HepG2 (cell line): Measurements from ENCODE around the gene CDH23. TPM values are rescaled to one million over a fixed set of nuclear protein-coding genes. Genes with fewer than 3 reads are reported as not detected.

Experiments used
- ATAC-seq: fragments of 200-7000 bp; cut with Tn5 transposase; 3 replicates; pipeline ENCODE4 v1.9.1; 2020; ENCODE audit warnings: mild to moderate bottlenecking, moderate library complexity
- BruUV-seq: library from RNA; stranded (reverse); fragments of 400-500 nt; replicated peaks from 2 replicates; lab custom pipeline; 2021; lab: Mats Ljungman, UMichigan
- CTCF ChIA-PET: fragments of 300-600 bp; formaldehyde crosslinking; extraction: SDS; loops from one replicate; lab custom pipeline; 2021; ENCODE audit warnings: low total read pairs, inconsistent platforms, low intra/inter-chr PET ratio; lab: Yijun Ruan, JAX
- POLR2A ChIA-PET: fragments of 350-600 bp; sonication (Branson Sonifier 250); formaldehyde crosslinking; loops from one replicate; lab custom pipeline; 2020; ENCODE audit warnings: antibody characterized with exemption, inconsistent platforms; lab: Yijun Ruan, JAX
- DNase-seq: peaks from one replicate; pipeline ENCODE4 v3.0.0-alpha.2; 2015; ENCODE audit warnings: low spot score
- FAIRE-seq: peaks from 3 replicates; lab custom pipeline; 2011; peaks lifted over from hg19 to GRCh38; lab: Jason Lieb, UNC
- H2AFZ ChIP-seq: one replicate; pipeline ENCODE4 v1.6.1; 2011; ENCODE audit warnings: low read length, inconsistent platforms
- H3K27ac ChIP-seq: fragments of 300-600 bp; 3 replicates; pipeline ENCODE4 v1.8.0; 2011; ENCODE audit warnings: mixed run types, mild to moderate bottlenecking, mixed read lengths, low read length, inconsistent platforms; ENCODE audit not compliant: insufficient read depth; ENCODE audit errors: extremely low read length
- H3K27me3 ChIP-seq, 2 experiments: fragments of 200-600 bp in 1 of 2; 2 replicates in 1 of 2; 3 replicates in 1 of 2; pipeline versions ENCODE4 v1.6.0 to v1.8.0; 2011; ENCODE audit warnings: low read length in 2 of 2, mild to moderate bottlenecking in 2 of 2, moderate library complexity in 2 of 2, inconsistent platforms in 1 of 2; ENCODE audit not compliant: insufficient read depth in 2 of 2, control insufficient read depth in 1 of 2
- H3K36me3 ChIP-seq, 2 experiments: fragments of 200-600 bp in 1 of 2; replicated peaks in 1 of 2; 2 replicates in 1 of 2; 3 replicates in 1 of 2; pipeline versions ENCODE4 v1.5.1 to v1.8.0; 2011; ENCODE audit warnings: low read length in 2 of 2, inconsistent platforms in 1 of 2; ENCODE audit not compliant: insufficient read depth in 2 of 2, control insufficient read depth in 1 of 2
- H3K4me1 ChIP-seq: 2 replicates; pipeline ENCODE4 v1.5.1; 2012; ENCODE audit warnings: low read length, inconsistent platforms; ENCODE audit not compliant: insufficient read depth
- H3K4me2 ChIP-seq: 2 replicates; pipeline ENCODE4 v1.6.0; 2011; ENCODE audit warnings: low read depth, low read length, inconsistent platforms
- H3K4me3 ChIP-seq, 3 experiments: fragments of 200-600 bp in 1 of 3; sonication (generic), shearing (Covaris generic) in 1 of 3; replicated peaks in 1 of 3; 2 replicates each; pipeline ENCODE4 v1.5.1; 2011 to 2016; ENCODE audit warnings: low read length in 3 of 3, inconsistent platforms in 2 of 3, low read depth in 2 of 3, mild to moderate bottlenecking in 2 of 3, control low read depth in 1 of 3, mixed read lengths in 1 of 3; ENCODE audit not compliant: insufficient read depth in 1 of 3
- H3K79me2 ChIP-seq: one replicate; pipeline ENCODE4 v1.6.1; 2011; ENCODE audit warnings: low read length, inconsistent platforms; ENCODE audit not compliant: insufficient read depth
- H3K9ac ChIP-seq: 2 replicates; pipeline ENCODE4 v1.6.0; 2011; ENCODE audit warnings: mild to moderate bottlenecking, low read depth, low read length, inconsistent platforms; ENCODE audit not compliant: insufficient read depth
- H3K9me3 ChIP-seq: 2 replicates; pipeline ENCODE4 v1.5.1; 2012; ENCODE audit warnings: mild to moderate bottlenecking, low read length
- H4K20me1 ChIP-seq: 2 replicates; pipeline ENCODE4 v1.6.0; 2011; ENCODE audit warnings: inconsistent platforms, mild to moderate bottlenecking, low read length, moderate library complexity; ENCODE audit not compliant: insufficient read depth
- EED ChIP-seq: sonication (generic); formaldehyde crosslinking; IDR thresholded peaks from 2 replicates; pipeline ENCODE4 v1.5.0; 2020; ENCODE audit warnings: mild to moderate bottlenecking, missing genetic modification reagents
- EHMT2 ChIP-seq: fragments of 200-600 bp; sonication (generic); IDR thresholded peaks from 2 replicates; pipeline ENCODE4 v1.7.0; 2017; ENCODE audit warnings: antibody characterized with exemption, low read depth, low read length, borderline replicate concordance
- KLF11 ChIP-seq: IDR thresholded peaks from 2 replicates; pipeline ENCODE4 v1.6.1; 2016; ENCODE audit warnings: missing compliant biosample characterization
- NFE2L2 ChIP-seq: fragments of 150-350 bp; IDR thresholded peaks from 2 replicates; pipeline ENCODE4 v1.6.1; 2014; ENCODE audit warnings: low read length
- ZNF121 ChIP-seq: sonication (generic); formaldehyde crosslinking; IDR thresholded peaks from 2 replicates; pipeline ENCODE4 v1.5.0; 2020; ENCODE audit warnings: mild to moderate bottlenecking, missing genetic modification reagents
- ZNF550 ChIP-seq: sonication (generic); formaldehyde crosslinking; IDR thresholded peaks from 2 replicates; pipeline ENCODE4 v1.4.0; 2020; ENCODE audit warnings: mild to moderate bottlenecking, missing genetic modification reagents, borderline replicate concordance
- ZNF776 ChIP-seq: sonication (generic); formaldehyde crosslinking; IDR thresholded peaks from 2 replicates; pipeline ENCODE4 v1.4.0; 2020; ENCODE audit warnings: mild to moderate bottlenecking, missing genetic modification reagents
- WGBS: methylation state at CpG from one replicate; pipeline ENCODE4 v1.1.6; 2017; ENCODE audit warnings: low lambda C conversion rate; 5-methylcytosine and 5-hydroxymethylcytosine counted together
- in situ Hi-C: cut with HindIII; loops from 2 replicates; pipeline ENCODE4 v1.10.0; 2017; ENCODE audit warnings: low pct_unique_long_range_greater_than_20kb; ENCODE audit not compliant: extremely low pct_ligation_motif_present
- intact Hi-C: fragments of 100-400 bp; cut with micrococcal nuclease; formaldehyde crosslinking; loops from one replicate; pipeline ENCODE4 v1.10.0; 2022; ENCODE audit not compliant: unreplicated experiment
- polyA plus RNA-seq, 8 experiments: library from polyadenylated mRNA; depleted of rRNA in 3 of 8; stranded (reverse) in 7 of 8; unstranded in 1 of 8; fragments of >200 nt; fragmentation: Illumina TruSeq in 4 of 8; extraction: Trizol in 4 of 8; gene quantifications; 2 replicates each; pipeline versions ENCODE4 v1.2.1 to v1.2.3, GENCODE V29; 2011 to 2016; ENCODE audit warnings: low read depth in 4 of 8, missing spikeins in 1 of 8, mixed read lengths in 1 of 8; ENCODE audit not compliant: insufficient read depth in 1 of 8
- total RNA-seq, 5 experiments: library from RNA; depleted of rRNA; stranded (reverse); fragments of >200 nt; fragmentation: Illumina TruSeq; extraction: Trizol; gene quantifications; 2 replicates each; pipeline ENCODE4 v1.2.3, GENCODE V29; 2016; ENCODE audit warnings: low read depth in 1 of 5
- TF ChIP-seq, protein P1 (sequence below): sonication (generic); formaldehyde crosslinking; IDR thresholded peaks from 2 replicates; pipeline ENCODE4 v1.5.0; 2020; ENCODE audit warnings: mild to moderate bottlenecking, missing genetic modification reagents
- TF ChIP-seq, protein P2 (sequence below): sonication (generic); formaldehyde crosslinking; IDR thresholded peaks from 2 replicates; pipeline ENCODE4 v1.9.0; 2022; ENCODE audit warnings: missing genetic modification reagents, mild to moderate bottlenecking, borderline replicate concordance

The CDH23 gene
- total and polyA plus RNA-seq, 2 of the 13 experiments (the other 11 are each of a cell fraction or from before 2014, with no cell fraction given), result 0.13 TPM; not detected in 1

DNA sequence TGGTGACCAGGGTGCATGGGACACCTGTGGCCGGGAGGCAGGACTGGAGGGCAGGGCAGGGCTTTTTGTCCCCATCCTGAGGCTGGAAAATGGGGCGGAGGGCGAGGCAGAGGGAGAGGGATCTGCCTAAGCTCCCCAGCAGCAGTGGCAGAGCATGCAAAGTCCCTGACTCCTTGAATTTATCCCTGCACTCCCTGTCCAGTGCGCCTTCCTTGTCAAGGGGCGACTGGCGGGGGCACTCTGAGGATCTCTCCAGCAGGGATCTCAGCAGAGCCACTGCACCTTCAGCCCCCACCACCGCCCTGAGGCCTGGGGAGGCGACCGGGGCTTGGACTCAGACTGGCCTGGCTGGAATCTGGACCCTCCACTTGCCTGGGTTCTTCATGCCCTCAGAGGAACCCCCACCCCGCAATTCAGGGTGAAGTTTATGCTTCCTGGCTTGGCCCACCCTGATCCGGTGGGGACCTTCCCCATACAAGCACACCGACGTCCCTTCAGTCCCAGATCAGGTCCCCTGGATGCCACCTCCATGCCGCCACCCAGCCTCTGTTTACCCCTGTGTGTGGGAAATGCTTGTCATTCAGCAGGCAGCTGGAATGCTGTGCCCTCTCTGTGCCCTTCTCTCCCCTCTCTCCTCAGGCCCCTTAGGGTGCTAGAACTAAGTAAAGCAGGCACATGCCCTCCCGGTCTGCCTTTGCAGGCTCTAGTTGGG lies 46.3 kb downstream of the CDH23 start (continued):
- TF ChIP-seq KLF11 (CRISPR knock-in tag) (no peak), ZNF550 (CRISPR knock-in tag) (no peak), ZNF776 (no peak), EHMT2 (no peak)
- TF ChIP-seq, protein P1, sequence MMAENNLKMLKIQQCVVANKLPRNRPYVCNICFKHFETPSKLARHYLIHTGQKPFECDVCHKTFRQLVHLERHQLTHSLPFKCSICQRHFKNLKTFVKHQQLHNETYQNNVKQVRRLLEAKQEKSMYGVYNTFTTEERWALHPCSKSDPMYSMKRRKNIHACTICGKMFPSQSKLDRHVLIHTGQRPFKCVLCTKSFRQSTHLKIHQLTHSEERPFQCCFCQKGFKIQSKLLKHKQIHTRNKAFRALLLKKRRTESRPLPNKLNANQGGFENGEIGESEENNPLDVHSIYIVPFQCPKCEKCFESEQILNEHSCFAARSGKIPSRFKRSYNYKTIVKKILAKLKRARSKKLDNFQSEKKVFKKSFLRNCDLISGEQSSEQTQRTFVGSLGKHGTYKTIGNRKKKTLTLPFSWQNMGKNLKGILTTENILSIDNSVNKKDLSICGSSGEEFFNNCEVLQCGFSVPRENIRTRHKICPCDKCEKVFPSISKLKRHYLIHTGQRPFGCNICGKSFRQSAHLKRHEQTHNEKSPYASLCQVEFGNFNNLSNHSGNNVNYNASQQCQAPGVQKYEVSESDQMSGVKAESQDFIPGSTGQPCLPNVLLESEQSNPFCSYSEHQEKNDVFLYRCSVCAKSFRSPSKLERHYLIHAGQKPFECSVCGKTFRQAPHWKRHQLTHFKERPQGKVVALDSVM (CRISPR knock-in tag), result no peak
- TF ChIP-seq, protein P2, sequence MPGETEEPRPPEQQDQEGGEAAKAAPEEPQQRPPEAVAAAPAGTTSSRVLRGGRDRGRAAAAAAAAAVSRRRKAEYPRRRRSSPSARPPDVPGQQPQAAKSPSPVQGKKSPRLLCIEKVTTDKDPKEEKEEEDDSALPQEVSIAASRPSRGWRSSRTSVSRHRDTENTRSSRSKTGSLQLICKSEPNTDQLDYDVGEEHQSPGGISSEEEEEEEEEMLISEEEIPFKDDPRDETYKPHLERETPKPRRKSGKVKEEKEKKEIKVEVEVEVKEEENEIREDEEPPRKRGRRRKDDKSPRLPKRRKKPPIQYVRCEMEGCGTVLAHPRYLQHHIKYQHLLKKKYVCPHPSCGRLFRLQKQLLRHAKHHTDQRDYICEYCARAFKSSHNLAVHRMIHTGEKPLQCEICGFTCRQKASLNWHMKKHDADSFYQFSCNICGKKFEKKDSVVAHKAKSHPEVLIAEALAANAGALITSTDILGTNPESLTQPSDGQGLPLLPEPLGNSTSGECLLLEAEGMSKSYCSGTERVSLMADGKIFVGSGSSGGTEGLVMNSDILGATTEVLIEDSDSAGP (CRISPR knock-in tag), result no peak

DNA sequence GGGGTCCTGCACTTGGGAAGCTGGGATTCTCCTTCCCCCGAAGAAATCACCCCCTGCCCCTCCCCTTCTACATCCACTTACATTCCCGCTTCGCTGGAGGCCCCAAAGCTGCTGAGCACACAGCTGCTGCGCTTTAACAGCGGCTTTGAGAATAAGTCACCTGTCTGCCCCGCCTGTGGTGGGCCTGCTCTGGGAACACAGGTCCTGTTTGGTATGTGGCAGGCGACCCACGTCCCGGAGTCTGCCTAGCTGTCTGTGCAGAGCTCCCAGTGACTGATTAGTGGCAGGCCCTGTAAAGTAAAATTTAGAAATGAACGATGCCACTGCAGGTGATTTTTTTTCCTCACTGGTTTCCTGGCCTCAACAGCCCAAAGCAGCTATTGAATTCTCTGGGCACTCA lies 47.0 kb downstream of the CDH23 start:
- H3K4me2 ChIP-seq, result no peak overlapping the region
- ATAC-seq (no peak), DNase-seq (no peak), FAIRE-seq (no peak)
- no peak overlapping the region for H3K9ac ChIP-seq
- no peak overlapping the region for H3K4me3 ChIP-seq
- no peaks in the 10 kb centered on the region for H3K9me3 ChIP-seq
- intact Hi-C loops (no loop called here), in situ Hi-C loops (no loop called here)
- 13% methylated on average over 9 of the region's 10 CpGs for WGBS
- BruUV-seq, result no TSS peak
- H3K27ac ChIP-seq, result no peak overlapping the region
- H4K20me1 ChIP-seq, result no peaks in the 10 kb centered on the region
- H3K36me3 ChIP-seq, result no peaks in the 10 kb centered on the region
- CTCF ChIA-PET, result no interaction called here
- TF ChIP-seq NFE2L2, result no peak
- TF ChIP-seq ZNF776, result no peak
- TF ChIP-seq EED (CRISPR knock-in tag), result no peak
- TF ChIP-seq ZNF121 (CRISPR knock-in tag), result no peak
- H2AFZ ChIP-seq, result no peak overlapping the region
- H3K79me2 ChIP-seq, result no peaks in the 10 kb centered on the region
- H3K4me1 ChIP-seq, result no peaks in the 10 kb centered on the region
- H3K27me3 ChIP-seq, result peaks cover 5 to 43% of the 10 kb centered on the region in 2 experiments; a peak in 3 of 5 replicates
- POLR2A ChIA-PET, result no interaction called here
